Fibroblast of skin of abdomen (primary cell): ENCODE data around the gene AVPR2.

Experiments
- DNase-seq: peaks from one replicate; pipeline ENCODE4 v3.0.0-alpha.2; 2013

Gene AVPR2

DNA sequence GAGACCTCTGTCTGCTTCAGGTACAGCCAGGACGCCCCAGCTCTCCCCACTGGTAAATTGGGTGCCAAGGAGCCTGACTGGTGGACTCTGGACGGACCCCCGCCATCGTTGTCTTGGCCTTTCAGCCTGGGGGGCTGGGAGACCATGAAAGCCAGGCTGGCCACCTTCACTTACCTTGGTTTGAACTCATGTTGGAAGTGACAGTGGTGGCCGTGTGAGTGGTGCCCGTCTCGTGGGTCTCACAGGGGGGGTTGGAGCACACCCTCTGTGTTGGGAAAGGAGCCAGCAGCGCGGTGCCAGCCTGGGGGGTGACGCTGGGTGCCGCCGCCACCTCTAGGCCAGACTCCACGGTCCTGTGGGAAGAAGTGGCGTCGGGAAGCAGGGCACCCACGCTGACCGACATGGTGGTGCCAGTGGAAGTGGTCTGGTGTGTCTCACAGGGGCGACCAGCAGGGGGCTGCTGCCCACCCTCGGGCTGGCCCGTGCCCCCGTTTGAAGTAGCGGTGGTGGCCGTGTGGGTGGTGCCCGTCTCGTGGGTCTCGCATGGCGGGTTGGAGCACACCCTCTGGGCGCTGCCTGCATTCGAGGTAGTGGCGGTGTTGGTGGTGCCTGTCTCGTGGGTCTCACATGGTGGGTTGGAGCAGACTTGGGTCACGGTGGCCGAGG is 49.6 kb downstream of the AVPR2 start:
- no peak for DNase-seq

DNA sequence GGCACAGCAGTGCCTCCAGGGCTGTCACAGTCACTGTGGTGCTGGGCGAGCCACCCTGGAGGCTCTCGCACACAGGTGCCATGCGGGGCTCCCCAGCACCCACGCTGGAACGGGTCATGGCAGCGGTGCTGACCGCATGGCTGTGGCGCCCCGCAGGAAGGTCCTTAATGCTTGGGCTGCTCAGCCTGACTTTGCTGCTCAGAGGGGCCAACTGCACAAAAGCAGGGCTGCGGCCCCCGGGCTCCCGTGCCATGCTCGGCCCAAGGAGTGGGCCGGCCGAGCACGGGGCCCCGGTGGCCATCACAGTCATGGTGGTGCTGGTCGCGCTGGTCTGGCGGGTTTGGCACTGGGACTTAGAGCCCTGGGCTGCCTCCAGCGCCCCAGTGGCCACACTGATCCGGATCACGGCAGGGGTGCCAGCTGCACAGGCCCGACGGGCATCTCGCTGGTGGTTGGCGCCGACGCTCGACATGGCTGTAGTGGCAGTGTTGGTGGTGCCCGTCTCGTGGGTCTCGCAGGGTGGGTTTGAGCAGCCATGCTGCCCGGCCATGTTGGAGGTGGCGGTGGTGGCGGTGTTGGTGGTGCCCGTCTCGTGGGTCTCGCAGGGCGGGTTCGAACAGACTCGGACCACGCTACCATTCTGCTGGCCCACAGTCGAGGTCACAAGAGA is 50.2 kb downstream of the AVPR2 start:
- DNase-seq = no peak

DNA sequence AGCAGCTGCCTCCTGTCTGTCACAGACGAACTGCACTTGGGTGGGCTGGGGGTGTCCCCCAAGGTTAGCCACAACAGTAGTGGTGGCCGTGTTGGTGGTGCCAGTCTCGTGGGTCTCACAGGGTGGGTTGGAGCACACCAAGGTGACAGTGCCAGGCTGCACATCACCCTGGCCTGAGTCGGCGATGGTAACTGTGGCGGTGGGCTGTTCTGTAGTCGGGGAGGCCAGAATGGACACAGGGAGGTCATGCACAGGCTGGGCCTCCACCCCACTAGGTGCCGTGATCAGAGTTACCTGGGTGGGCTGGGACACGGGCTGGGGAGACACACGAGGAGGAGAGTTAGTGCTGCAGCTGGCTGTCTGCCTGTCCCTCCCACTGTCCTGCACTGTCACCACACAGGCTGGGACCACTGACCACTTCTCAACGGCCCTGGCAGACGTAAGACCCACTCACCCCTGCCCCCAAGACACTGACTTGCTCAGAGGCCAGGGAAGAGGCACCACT is 50.8 kb downstream of the AVPR2 start:
- no peak for DNase-seq

DNA sequence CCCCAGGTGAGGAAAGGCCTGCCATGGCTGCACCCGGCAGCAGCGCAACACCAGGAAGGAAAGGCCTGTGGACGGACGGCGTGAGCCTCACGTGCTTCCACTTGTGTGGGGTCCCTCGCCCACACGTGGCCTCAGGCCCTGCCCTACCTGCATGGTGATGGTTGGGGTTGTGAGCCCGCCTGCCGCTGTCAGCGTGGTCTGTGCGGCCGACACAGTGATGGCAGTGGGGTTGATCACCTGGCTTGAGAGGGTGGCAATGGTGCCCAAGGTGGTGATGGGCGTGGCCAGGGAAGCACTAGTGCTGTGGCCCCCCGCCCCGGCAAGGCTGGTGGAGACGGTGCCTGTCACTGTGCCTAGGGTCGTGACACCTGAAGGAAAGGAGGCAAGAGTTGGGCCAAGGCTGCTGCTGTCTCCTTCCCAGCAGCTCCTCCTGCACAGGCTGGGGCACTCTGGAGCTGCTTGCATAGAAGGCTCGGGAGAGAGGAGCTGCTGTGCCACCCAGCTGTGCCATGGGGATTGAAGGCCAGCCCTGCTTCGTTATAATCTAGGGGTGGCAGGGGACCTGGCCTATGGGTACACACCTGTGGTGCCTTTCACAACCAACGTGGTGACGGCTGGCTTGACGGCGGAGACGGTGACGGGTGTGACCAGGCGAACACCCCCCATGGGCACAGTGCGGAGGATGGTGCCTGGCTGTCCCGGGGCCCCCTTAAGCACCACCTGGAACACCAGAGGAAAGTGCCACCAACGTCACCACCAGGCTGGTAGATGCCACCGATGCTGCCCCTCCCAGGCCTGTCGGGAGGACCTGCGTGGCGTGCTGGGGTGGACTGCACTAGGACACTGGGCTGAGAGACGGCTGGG is 51.8 kb downstream of the AVPR2 start:
- DNase-seq = no peak
